ENCODE measurements around the gene C1QTNF8.

GRCh38 chr16:1120577-1120941 lies 24.5 kb upstream of the C1QTNF8 start:
- TF ChIP-seq REST (IDR thresholded peaks at IDR 0.05; ENCODE audit: insufficient read depth in 1 of 2, low read depth in 2 of 2, low read length in 1 of 2), result no peak
- no peak for TF ChIP-seq POLR2AphosphoS5 (IDR thresholded peaks at IDR 0.05; ENCODE audit: low read depth, low read length)
